ENCODE data around the gene MAGI2. TPM values are rescaled to one million over a fixed set of nuclear protein-coding genes. Genes with fewer than 3 reads are reported as not detected.

MAGI2 gene
- total RNA-seq, 1 experiment from 2014 or later, result 0.25 TPM

DNA sequence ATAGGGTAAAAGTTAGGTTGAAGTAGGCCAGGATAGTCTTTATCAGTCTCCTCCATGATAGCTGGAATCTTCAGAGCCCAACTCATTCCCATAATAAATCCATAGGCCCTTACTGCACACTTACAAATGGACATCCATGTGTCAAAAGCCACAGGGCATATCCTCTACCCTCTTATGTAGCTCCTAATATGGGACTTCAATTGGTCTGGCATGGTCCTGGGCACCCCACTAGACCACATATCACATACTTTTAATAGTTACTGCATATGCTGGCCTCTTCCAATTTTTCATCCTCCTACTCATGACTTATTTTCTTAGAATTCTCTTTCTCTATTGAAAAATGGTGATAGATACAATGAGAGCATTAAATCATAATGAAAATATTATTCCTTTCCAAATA, 169.3 kb downstream of the MAGI2 start:
- BruUV-seq (replicated peaks), result no TSS peak
- TF ChIP-seq, protein P1, sequence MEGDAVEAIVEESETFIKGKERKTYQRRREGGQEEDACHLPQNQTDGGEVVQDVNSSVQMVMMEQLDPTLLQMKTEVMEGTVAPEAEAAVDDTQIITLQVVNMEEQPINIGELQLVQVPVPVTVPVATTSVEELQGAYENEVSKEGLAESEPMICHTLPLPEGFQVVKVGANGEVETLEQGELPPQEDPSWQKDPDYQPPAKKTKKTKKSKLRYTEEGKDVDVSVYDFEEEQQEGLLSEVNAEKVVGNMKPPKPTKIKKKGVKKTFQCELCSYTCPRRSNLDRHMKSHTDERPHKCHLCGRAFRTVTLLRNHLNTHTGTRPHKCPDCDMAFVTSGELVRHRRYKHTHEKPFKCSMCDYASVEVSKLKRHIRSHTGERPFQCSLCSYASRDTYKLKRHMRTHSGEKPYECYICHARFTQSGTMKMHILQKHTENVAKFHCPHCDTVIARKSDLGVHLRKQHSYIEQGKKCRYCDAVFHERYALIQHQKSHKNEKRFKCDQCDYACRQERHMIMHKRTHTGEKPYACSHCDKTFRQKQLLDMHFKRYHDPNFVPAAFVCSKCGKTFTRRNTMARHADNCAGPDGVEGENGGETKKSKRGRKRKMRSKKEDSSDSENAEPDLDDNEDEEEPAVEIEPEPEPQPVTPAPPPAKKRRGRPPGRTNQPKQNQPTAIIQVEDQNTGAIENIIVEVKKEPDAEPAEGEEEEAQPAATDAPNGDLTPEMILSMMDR (IDR thresholded peaks at IDR 0.05; ENCODE audit: insufficient read depth in 1 of 2, low read depth in 1 of 2, low read length in 1 of 2, severe bottlenecking in 1 of 2, unreplicated experiment in 1 of 2), result no peak

DNA sequence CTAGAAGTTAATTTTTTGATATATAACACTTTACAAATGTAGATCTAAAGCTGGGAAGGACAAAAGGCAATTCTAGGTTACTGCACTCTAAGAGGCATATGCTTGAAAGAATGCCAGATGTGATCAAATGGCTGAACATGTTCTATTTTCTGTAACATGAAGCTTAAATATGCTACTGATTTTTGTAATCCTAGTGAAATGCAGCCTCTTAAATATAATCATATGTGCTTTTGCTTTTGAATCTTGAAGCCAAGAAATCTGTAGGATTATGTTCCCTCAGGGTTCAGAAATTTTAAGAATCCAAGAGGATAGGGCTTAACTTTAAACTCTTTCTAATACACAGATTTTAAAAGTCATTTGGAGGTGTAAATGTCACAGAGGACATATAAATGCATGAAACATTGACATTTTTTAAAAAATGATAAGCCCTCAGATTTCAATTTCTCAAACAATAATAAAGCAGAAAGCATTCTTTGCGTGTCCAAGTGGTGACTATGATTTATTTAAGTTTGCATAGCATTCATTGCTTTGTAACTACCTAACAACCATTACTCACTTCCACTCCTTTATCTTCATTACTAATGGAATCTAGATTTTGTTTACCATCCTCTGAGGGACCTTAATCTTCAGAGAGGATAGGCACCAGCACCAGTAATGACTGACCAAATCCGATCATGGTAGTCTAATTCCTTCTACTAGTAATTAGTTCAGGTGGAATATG, 170.4 kb downstream of the MAGI2 start:
- CTCF ChIA-PET, result interaction anchor here (0.8 to 1.6 kb wide), 2 partner anchors 19 to 25 kb away, joined by 3 to 6 read pairs; no protein-coding TSS in a partner anchor
- H3K4me3 Mint-ChIP-seq (ENCODE audit: unreplicated experiment), result no peak overlapping the region
- no TSS peak for BruUV-seq (replicated peaks)

More for the DNA sequence above, 169.3 kb downstream of the MAGI2 start:
- no peak for DNase-seq
- Histone ChIP-seq H3K9me3 (no peaks in the 10 kb centered on the region), H3K36me3 (ENCODE audit: control insufficient read depth, insufficient read depth, low read length) (no peaks in the 10 kb centered on the region), H3K27me3 (replicated peaks; ENCODE audit: control insufficient read depth, insufficient read depth, low read length) (no peaks in the 10 kb centered on the region), H3K4me1 (peaks cover 30% of the 10 kb centered on the region), H3K4me3 (ENCODE audit: low read depth, low read length) (no peak overlapping the region)
- no peaks in the 10 kb centered on the region for H3K9me3 Mint-ChIP-seq (ENCODE audit: unreplicated experiment)
- CTCF ChIA-PET, result no interaction called here
- H3K27me3 Mint-ChIP-seq (ENCODE audit: insufficient read depth, unreplicated experiment), result no peaks in the 10 kb centered on the region
- no peak overlapping the region for H3K27ac Mint-ChIP-seq (ENCODE audit: unreplicated experiment)
- no peak overlapping the region for H3K4me3 Mint-ChIP-seq (ENCODE audit: unreplicated experiment)
- POLR2A ChIA-PET, result no interaction called here
- peaks cover 22% of the 10 kb centered on the region for H3K4me1 Mint-ChIP-seq (ENCODE audit: low read depth, unreplicated experiment)
- intact Hi-C loops (cut with micrococcal nuclease; ENCODE audit: unreplicated experiment), result no loop called here
- H3K36me3 Mint-ChIP-seq (ENCODE audit: insufficient read depth, unreplicated experiment), result no peaks in the 10 kb centered on the region

DNA sequence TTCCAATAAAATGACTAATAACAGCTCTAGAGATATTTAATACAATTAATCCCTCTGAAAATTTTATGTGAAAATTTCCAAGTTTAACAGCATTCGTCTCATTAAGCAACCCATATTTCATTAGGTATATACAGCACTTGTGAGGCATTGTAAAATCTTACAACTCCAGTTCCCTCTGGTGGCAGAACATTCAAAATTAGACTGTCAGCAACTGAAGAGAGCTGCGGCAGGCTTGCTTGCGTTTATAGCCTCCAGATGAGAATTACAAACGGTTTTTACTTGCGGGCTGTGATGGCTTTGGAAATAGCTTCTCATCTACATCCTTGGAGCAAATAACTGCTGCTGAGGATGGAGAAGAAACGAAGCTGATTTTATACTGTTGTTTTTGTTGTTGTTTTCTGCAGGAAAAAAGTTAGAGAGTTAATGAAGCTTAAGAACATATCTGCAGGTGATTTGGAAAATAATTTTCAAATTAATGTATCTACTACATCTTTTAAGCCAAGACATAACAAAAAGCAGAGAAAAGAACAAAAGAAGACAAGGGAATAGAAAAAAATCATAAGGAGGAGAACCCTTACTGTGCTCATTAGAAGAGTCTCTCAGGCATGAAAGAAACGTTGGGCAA, 171.3 kb downstream of the MAGI2 start:
- CTCF ChIA-PET, result interaction anchor here (0.8 to 1.6 kb wide), 3 partner anchors 16 to 26 kb away, joined by 3 to 6 read pairs (median 5); no protein-coding TSS in a partner anchor
- Mint-ChIP-seq H3K9me3 (ENCODE audit: unreplicated experiment) (no peaks in the 10 kb centered on the region), H3K27ac (ENCODE audit: unreplicated experiment) (peak overlapping the region; percentile 63), H3K36me3 (ENCODE audit: insufficient read depth, unreplicated experiment) (no peaks in the 10 kb centered on the region), H3K4me1 (ENCODE audit: low read depth, unreplicated experiment) (peaks cover 22% of the 10 kb centered on the region), H3K4me3 (ENCODE audit: unreplicated experiment) (peak overlapping the region; percentile 27), H3K27me3 (ENCODE audit: insufficient read depth, unreplicated experiment) (no peaks in the 10 kb centered on the region)
- POLR2A ChIA-PET, result no interaction called here
- TF ChIP-seq, protein P1 (IDR thresholded peaks at IDR 0.05; ENCODE audit: insufficient read depth in 1 of 2, low read depth in 1 of 2, low read length in 1 of 2, severe bottlenecking in 1 of 2, unreplicated experiment in 1 of 2), result peak in 1 of 2 experiments; percentile 44
- BruUV-seq (replicated peaks), result no TSS peak
- peaks cover 30% of the 10 kb centered on the region for H3K4me1 ChIP-seq
- no peak overlapping the region for H3K4me3 ChIP-seq (ENCODE audit: low read depth, low read length)
- no peaks in the 10 kb centered on the region for H3K36me3 ChIP-seq (ENCODE audit: control insufficient read depth, insufficient read depth, low read length)
- intact Hi-C loops (cut with micrococcal nuclease; ENCODE audit: unreplicated experiment), result loop anchor here (1.0 kb wide), 1 partner anchor 10 kb away; no protein-coding TSS in a partner anchor
- peak; percentile 37 to 60 for DNase-seq
- H3K9me3 ChIP-seq, result no peaks in the 10 kb centered on the region
- no peaks in the 10 kb centered on the region for H3K27me3 ChIP-seq (replicated peaks; ENCODE audit: control insufficient read depth, insufficient read depth, low read length)

More for the DNA sequence above, 170.4 kb downstream of the MAGI2 start:
- Mint-ChIP-seq H3K27me3 (ENCODE audit: insufficient read depth, unreplicated experiment) (no peaks in the 10 kb centered on the region), H3K4me1 (ENCODE audit: low read depth, unreplicated experiment) (peaks cover 22% of the 10 kb centered on the region), H3K9me3 (ENCODE audit: unreplicated experiment) (no peaks in the 10 kb centered on the region), H3K27ac (ENCODE audit: unreplicated experiment) (peak overlapping the region; percentile 63), H3K36me3 (ENCODE audit: insufficient read depth, unreplicated experiment) (no peaks in the 10 kb centered on the region)
- Histone ChIP-seq H3K9me3 (no peaks in the 10 kb centered on the region), H3K36me3 (ENCODE audit: control insufficient read depth, insufficient read depth, low read length) (no peaks in the 10 kb centered on the region), H3K27me3 (replicated peaks; ENCODE audit: control insufficient read depth, insufficient read depth, low read length) (no peaks in the 10 kb centered on the region), H3K4me3 (ENCODE audit: low read depth, low read length) (no peak overlapping the region), H3K4me1 (peaks cover 30% of the 10 kb centered on the region)
- DNase-seq, result peak in 1 of 2 experiments; percentile 23
- intact Hi-C loops (cut with micrococcal nuclease; ENCODE audit: unreplicated experiment), result loop anchor here (1.0 kb wide), 2 partner anchors 10 to 11 kb away; no protein-coding TSS in a partner anchor
- TF ChIP-seq, protein P1 (IDR thresholded peaks at IDR 0.05; ENCODE audit: insufficient read depth in 1 of 2, low read depth in 1 of 2, low read length in 1 of 2, severe bottlenecking in 1 of 2, unreplicated experiment in 1 of 2), result no peak
- POLR2A ChIA-PET, result no interaction called here
